GM15510 (cell line): ENCODE data around the gene CWC27.

Source experiments
- POLR2A ChIP-seq: IDR thresholded peaks from 3 replicates; pipeline ENCODE4 v1.6.1; 2011; ENCODE audit warnings: borderline replicate concordance; ENCODE audit not compliant: insufficient read length; ENCODE audit errors: extremely low read depth

The CWC27 gene

GRCh38 chr5:64767959-64768357 is 772 bp upstream of the CWC27 start:
- TF ChIP-seq POLR2A, result no peak

GRCh38 chr5:64769855-64770254 is 1.1 kb downstream of the CWC27 start:
- TF ChIP-seq POLR2A, result no peak

- TF ChIP-seq POLR2A, result no peak
Observed at GRCh38 chr5:64771736-64772135, 3.0 kb downstream of the CWC27 start.

- TF ChIP-seq POLR2A, result no peak
Observed at GRCh38 chr5:64773533-64773932, 4.8 kb downstream of the CWC27 start.

GRCh38 chr5:64775291-64775690 is 6.6 kb downstream of the CWC27 start:
- TF ChIP-seq POLR2A, result no peak

- TF ChIP-seq POLR2A, result no peak
Observed at GRCh38 chr5:64784451-64785025, 15.8 kb downstream of the CWC27 start.

GRCh38 chr5:64786372-64786771 is 17.6 kb downstream of the CWC27 start:
- TF ChIP-seq POLR2A, result no peak

GRCh38 chr5:64788156-64788555 is 19.4 kb downstream of the CWC27 start:
- no peak for TF ChIP-seq POLR2A

GRCh38 chr5:64789457-64789856 is 20.7 kb downstream of the CWC27 start:
- TF ChIP-seq POLR2A, result no peak

- TF ChIP-seq POLR2A, result no peak
Observed at GRCh38 chr5:64790210-64790609, 21.5 kb downstream of the CWC27 start.

GRCh38 chr5:64792469-64792868 is 23.7 kb downstream of the CWC27 start:
- no peak for TF ChIP-seq POLR2A

- TF ChIP-seq POLR2A, result no peak
Observed at GRCh38 chr5:64794053-64794770, 25.5 kb downstream of the CWC27 start.

GRCh38 chr5:64796301-64796700 is 27.6 kb downstream of the CWC27 start:
- TF ChIP-seq POLR2A, result no peak

GRCh38 chr5:64800926-64801325 is 32.2 kb downstream of the CWC27 start:
- no peak for TF ChIP-seq POLR2A

GRCh38 chr5:64806537-64806936 is 37.8 kb downstream of the CWC27 start:
- no peak for TF ChIP-seq POLR2A

GRCh38 chr5:64807520-64807919 is 38.8 kb downstream of the CWC27 start:
- TF ChIP-seq POLR2A, result no peak

GRCh38 chr5:64811050-64811640 is 42.4 kb downstream of the CWC27 start:
- TF ChIP-seq POLR2A, result no peak

- TF ChIP-seq POLR2A, result no peak
Observed at GRCh38 chr5:64814073-64814472, 45.3 kb downstream of the CWC27 start.
